ENCODE measurements around the gene ADAMTS8. TPM values are rescaled to one million over a fixed set of nuclear protein-coding genes. Genes with fewer than 3 reads are reported as not detected.

The ADAMTS8 gene
- total and polyA plus RNA-seq, 11 donors: 0.12 to 2.8 (median 0.87) TPM

- H3K27ac ChIP-seq: no peak overlapping the region
- DNase-seq: peak in 1 of 5 donors; percentile 13
- H3K9me3 ChIP-seq: peaks cover 0 to 4% (median 0%) of the 10 kb centered on the region in 12 donors
- intact Hi-C loops (cut with DNase I): loop anchor here in 3 of 10 donors (2.0 to 10.0 kb wide), 4 partner anchors 289 to 457 kb away; no protein-coding TSS in a partner anchor
- peaks cover 0 to 15% (median 9%) of the 10 kb centered on the region in 12 donors for H3K4me1 ChIP-seq
- no peak for TF ChIP-seq POLR2A (IDR thresholded peaks at IDR 0.05)
- TF ChIP-seq CTCF (IDR thresholded peaks at IDR 0.05): no peak
- no peak for ATAC-seq
- H3K4me3 ChIP-seq: no peak overlapping the region
- no peaks in the 10 kb centered on the region for H3K36me3 ChIP-seq
- whole genome bisulfite sequencing, 4 donors: 90 to 99% (median 97%) methylated on average over 7 of the region's 7 CpGs
- H3K27me3 ChIP-seq: peaks cover 0 to 4% (median 0%) of the 10 kb centered on the region in 9 donors
Measured at GRCh38 chr11:130437848-130438247, 9.4 kb upstream of the ADAMTS8 start.

GRCh38 chr11:130436171-130436570 is 7.8 kb upstream of the ADAMTS8 start:
- ATAC-seq (no peak), DNase-seq (peak in 1 of 5 donors; percentile 13)
- no peak overlapping the region for H3K27ac ChIP-seq
- peaks cover 0 to 19% (median 9%) of the 10 kb centered on the region in 12 donors for H3K4me1 ChIP-seq
- no peaks in the 10 kb centered on the region for H3K36me3 ChIP-seq
- H3K9me3 ChIP-seq: peaks cover 0 to 4% (median 0%) of the 10 kb centered on the region in 12 donors
- WGBS, 4 donors: 77 to 86% (median 80%) methylated on average over 3 of the region's 3 CpGs
- intact Hi-C loops (cut with DNase I): loop anchor here in 2 of 10 donors (5.0 to 10.0 kb wide), 3 partner anchors 291 to 459 kb away; no protein-coding TSS in a partner anchor
- no peak overlapping the region for H3K4me3 ChIP-seq
- TF ChIP-seq POLR2A (IDR thresholded peaks at IDR 0.05) (no peak), CTCF (IDR thresholded peaks at IDR 0.05) (no peak)
- H3K27me3 ChIP-seq: peaks cover 0 to 7% (median 0%) of the 10 kb centered on the region in 9 donors

GRCh38 chr11:130435671-130436070 is 7.3 kb upstream of the ADAMTS8 start:
- H3K4me1 ChIP-seq: peaks cover 0 to 19% (median 9%) of the 10 kb centered on the region in 12 donors
- H3K36me3 ChIP-seq: no peaks in the 10 kb centered on the region
- H3K27ac ChIP-seq: no peak overlapping the region
- no peak overlapping the region for H3K4me3 ChIP-seq
- intact Hi-C loops (cut with DNase I): loop anchor here in 7 of 10 donors (1.0 to 10.0 kb wide), 7 partner anchors 292 to 459 kb away; no protein-coding TSS in a partner anchor
- WGBS, 4 donors: 52 to 63% (median 56%) methylated on average over 4 of the region's 4 CpGs
- TF ChIP-seq CTCF (IDR thresholded peaks at IDR 0.05) (no peak), POLR2A (IDR thresholded peaks at IDR 0.05) (no peak)
- H3K27me3 ChIP-seq: peaks cover 0 to 7% (median 0%) of the 10 kb centered on the region in 9 donors
- peak in 1 of 5 donors; percentile 30 for DNase-seq
- H3K9me3 ChIP-seq: no peaks in the 10 kb centered on the region
- no peak for ATAC-seq

GRCh38 chr11:130434521-130435223 is 6.3 kb upstream of the ADAMTS8 start:
- TF ChIP-seq CTCF (IDR thresholded peaks at IDR 0.05) (peak; percentile 69 to 87 (median 76)), POLR2A (IDR thresholded peaks at IDR 0.05) (no peak)
- Histone ChIP-seq H3K4me1 (peaks cover 0 to 19% (median 9%) of the 10 kb centered on the region in 12 donors), H3K4me3 (peak overlapping the region; percentile 9 to 70 (median 58)), H3K36me3 (no peaks in the 10 kb centered on the region), H3K9me3 (no peaks in the 10 kb centered on the region), H3K27ac (peak overlapping the region in 11 of 12 donors; percentile 33 to 82 (median 72)), H3K27me3 (peaks cover 0 to 17% (median 0%) of the 10 kb centered on the region in 9 donors)
- 0 to 1% (median 0%) methylated on average over 20 of the region's 20 CpGs for WGBS, 4 donors
- DNase-seq (peak; percentile 73 to 83 (median 77)), ATAC-seq (peak; percentile 76 to 91 (median 90))
- intact Hi-C loops (cut with DNase I): loop anchor here in 9 of 10 donors (1.0 to 10.0 kb wide), 11 partner anchors 293 to 548 kb away; no protein-coding TSS in a partner anchor

Measured in heart left ventricle (tissue), 16 donors.